ENCODE results near the gene DNAAF8. TPM values are rescaled to one million over a fixed set of nuclear protein-coding genes. Genes with fewer than 3 reads are reported as not detected.

The DNAAF8 gene
- total and polyA plus RNA-seq, 12 donors, result 0.30 to 3.3 (median 1.5) TPM

GRCh38 chr16:4766875-4767628, 32.7 kb downstream of the DNAAF8 start, which contains the start of gene ZNF500:
ZNF500 (minus strand) TSS chr16:4767162; CDS start chr16:4765978, 1,184 bp downstream.
- H3K27me3 ChIP-seq, result no peaks in the 10 kb centered on the region
- WGBS, 4 donors, result 2 to 14% (median 4%) methylated on average over 13 to 72 of the region's 72 CpGs
- DNase-seq, result peak; percentile 97 to 100 (median 98)
- peak within 1 kb of the TSS; percentile 46 to 91 (median 83) for H3K27ac ChIP-seq
- peaks cover 21 to 31% of the 10 kb centered on the region in 2 donors for H3K4me1 ChIP-seq (replicated peaks in 1 of 2)
- TF ChIP-seq CTCF (IDR thresholded peaks at IDR 0.05), result no peak
- TF ChIP-seq POLR2A (IDR thresholded peaks at IDR 0.05), result peak; percentile 47 to 77
- peak within 1 kb of the TSS; percentile 38 to 98 (median 95) for H3K4me3 ChIP-seq
- no peaks in the 10 kb centered on the region for H3K9me3 ChIP-seq (replicated peaks in 1 of 3)
- H3K36me3 ChIP-seq (replicated peaks in 1 of 2), result peaks cover 0 to 33% of the 10 kb centered on the region in 2 donors
- intact Hi-C loops (cut with DNase I), result no loop called here

- TF ChIP-seq CTCF (IDR thresholded peaks at IDR 0.05) (no peak), POLR2A (IDR thresholded peaks at IDR 0.05) (no peak)
- intact Hi-C loops (cut with DNase I), result no loop called here
- peak in 6 of 7 donors; percentile 48 to 76 (median 62) for DNase-seq
- Histone ChIP-seq H3K36me3 (replicated peaks in 1 of 2) (peaks cover 0 to 23% of the 10 kb centered on the region in 2 donors), H3K9me3 (replicated peaks in 1 of 3) (no peaks in the 10 kb centered on the region), H3K4me3 (peak overlapping the region in 2 of 4 donors; percentile 50 to 54), H3K4me1 (replicated peaks in 1 of 2) (peaks cover 21 to 31% of the 10 kb centered on the region in 2 donors), H3K27ac (peak overlapping the region; percentile 37 to 91 (median 83)), H3K27me3 (no peaks in the 10 kb centered on the region)
- WGBS, 4 donors, result 27 to 46% (median 37%) methylated on average over 17 of the region's 17 CpGs
Measured at GRCh38 chr16:4767872-4768548, 33.7 kb downstream of the DNAAF8 start.

- TF ChIP-seq POLR2A (IDR thresholded peaks at IDR 0.05) (peak; percentile 31 to 86), CTCF (IDR thresholded peaks at IDR 0.05) (no peak)
- intact Hi-C loops (cut with DNase I), result no loop called here
- H3K9me3 ChIP-seq (replicated peaks in 1 of 3), result no peaks in the 10 kb centered on the region
- 4 to 11% (median 5%) methylated on average over 11 to 48 of the region's 48 CpGs for WGBS, 4 donors
- DNase-seq, result peak; percentile 97 to 99 (median 97)
- H3K27ac ChIP-seq, result peak overlapping the region; percentile 37 to 91 (median 83)
- H3K36me3 ChIP-seq (replicated peaks in 1 of 2), result peaks cover 0 to 16% of the 10 kb centered on the region in 2 donors
- no peaks in the 10 kb centered on the region for H3K27me3 ChIP-seq
- peaks cover 21 to 31% of the 10 kb centered on the region in 2 donors for H3K4me1 ChIP-seq (replicated peaks in 1 of 2)
- peak overlapping the region in 3 of 4 donors; percentile 20 to 54 (median 50) for H3K4me3 ChIP-seq
Measured at GRCh38 chr16:4768549-4769305, 34.4 kb downstream of the DNAAF8 start.

GRCh38 chr16:4769306-4769638, 34.9 kb downstream of the DNAAF8 start:
- H3K36me3 ChIP-seq (replicated peaks in 1 of 2), result peaks cover 0 to 10% of the 10 kb centered on the region in 2 donors
- H3K27me3 ChIP-seq, result no peaks in the 10 kb centered on the region
- intact Hi-C loops (cut with DNase I), result no loop called here
- TF ChIP-seq POLR2A (IDR thresholded peaks at IDR 0.05) (no peak), CTCF (IDR thresholded peaks at IDR 0.05) (no peak)
- peak overlapping the region in 2 of 4 donors; percentile 50 to 54 for H3K4me3 ChIP-seq
- H3K9me3 ChIP-seq (replicated peaks in 1 of 3), result no peaks in the 10 kb centered on the region
- H3K4me1 ChIP-seq (replicated peaks in 1 of 2), result peaks cover 21 to 31% of the 10 kb centered on the region in 2 donors
- no peak for DNase-seq
- H3K27ac ChIP-seq, result peak overlapping the region in 1 of 5 donors; percentile 83
- 51 to 57% (median 54%) methylated on average over 7 of the region's 7 CpGs for WGBS, 4 donors

All from adrenal gland (tissue), 12 donors.